GM19035 (cell line): ENCODE measurements around the gene PTPRM.

Source experiments
- ATAC-seq: cut with Tn5 transposase; IDR thresholded peaks from one replicate; pipeline ENCODE4 v1.9.1; 2021; ENCODE audit not compliant: unreplicated experiment

Gene PTPRM

DNA sequence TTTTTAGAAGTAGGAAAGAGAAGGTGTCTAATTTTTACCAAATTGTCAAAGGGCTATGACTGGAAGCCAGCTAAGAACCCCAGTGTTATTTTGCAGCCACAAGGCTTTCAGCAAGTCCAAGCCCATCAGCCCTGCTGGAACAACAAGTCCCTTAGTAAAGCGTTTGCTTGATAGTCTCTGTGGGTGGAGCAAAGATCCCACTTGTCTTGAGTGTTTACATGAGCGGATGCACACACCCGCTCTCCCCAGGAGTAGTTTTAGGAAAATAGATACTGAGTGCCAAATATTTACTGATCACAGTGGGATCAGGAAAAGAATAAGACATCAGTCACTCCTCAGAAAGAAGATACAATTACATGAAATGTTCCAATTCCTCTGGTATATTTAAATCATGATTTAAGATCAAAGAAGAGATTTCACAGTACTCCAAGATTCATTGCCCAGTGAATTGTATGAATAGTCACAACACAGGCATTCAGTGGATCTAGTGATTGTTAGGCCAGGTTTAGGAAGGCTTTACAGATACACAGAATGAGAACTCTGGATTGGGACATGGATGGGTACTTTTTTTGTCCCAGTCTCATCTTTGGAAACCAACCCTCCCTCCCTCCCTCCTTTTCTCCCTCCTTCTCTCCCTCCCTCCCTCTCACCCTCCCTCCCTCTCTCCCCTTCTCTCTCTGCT is 514.9 kb downstream of the PTPRM start:
- ATAC-seq, result no peak

DNA sequence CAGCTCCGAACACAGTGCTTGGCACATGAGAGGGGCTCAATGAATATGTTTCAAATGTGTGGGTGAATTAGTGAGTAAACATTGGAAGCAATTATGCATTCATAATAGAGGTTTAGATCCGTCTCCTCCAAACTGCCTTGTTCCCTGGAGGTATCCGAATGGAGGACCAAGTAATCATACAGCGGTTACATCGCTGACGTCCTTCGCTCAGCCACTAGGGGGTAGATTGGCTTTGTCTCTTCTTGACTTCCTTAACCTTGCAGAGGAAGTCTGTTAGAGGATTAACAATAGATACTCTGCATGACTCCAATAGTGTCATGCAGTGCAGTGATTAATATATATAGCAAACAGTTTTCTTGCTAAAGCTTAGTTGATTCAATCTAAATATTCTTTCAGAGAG is 517.0 kb downstream of the PTPRM start:
- ATAC-seq, result no peak

DNA sequence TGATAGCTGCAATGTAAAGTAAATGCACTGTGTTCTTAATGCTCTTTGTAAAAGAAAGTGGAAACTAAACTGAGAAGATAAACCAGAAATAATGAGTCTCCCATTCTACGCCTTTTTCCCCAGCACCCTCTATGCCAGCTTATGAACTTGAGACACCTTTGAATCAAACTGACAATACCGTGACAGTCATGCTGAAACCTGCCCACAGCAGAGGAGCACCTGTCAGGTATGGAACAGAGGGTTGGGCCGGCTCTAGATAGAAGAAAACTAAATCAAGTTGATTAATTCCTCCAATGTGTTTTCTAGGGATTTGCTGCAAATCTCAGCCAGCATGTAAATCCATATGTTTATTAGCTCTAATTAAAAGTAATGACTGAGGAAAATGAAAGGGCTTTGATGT is 521.5 kb downstream of the PTPRM start:
- ATAC-seq, result no peak

DNA sequence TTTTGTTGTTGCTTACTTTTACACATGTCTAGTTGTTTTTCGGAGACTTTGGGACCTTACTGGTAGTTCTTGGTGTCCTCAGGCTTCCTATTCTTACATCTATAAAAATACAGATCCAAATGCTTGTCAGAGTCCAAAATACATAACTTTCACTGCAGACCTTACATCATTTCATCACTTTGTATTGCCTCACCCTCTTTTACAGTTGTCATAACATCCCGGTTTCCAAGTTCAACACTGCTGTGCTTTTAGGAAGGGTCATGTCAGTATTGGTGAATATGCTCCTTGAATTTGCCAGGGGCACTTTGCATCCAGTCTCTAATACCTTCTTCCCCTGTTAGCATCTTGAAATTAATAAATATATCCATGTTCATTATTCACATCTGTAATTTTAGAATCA is 523.9 kb downstream of the PTPRM start:
- no peak for ATAC-seq

DNA sequence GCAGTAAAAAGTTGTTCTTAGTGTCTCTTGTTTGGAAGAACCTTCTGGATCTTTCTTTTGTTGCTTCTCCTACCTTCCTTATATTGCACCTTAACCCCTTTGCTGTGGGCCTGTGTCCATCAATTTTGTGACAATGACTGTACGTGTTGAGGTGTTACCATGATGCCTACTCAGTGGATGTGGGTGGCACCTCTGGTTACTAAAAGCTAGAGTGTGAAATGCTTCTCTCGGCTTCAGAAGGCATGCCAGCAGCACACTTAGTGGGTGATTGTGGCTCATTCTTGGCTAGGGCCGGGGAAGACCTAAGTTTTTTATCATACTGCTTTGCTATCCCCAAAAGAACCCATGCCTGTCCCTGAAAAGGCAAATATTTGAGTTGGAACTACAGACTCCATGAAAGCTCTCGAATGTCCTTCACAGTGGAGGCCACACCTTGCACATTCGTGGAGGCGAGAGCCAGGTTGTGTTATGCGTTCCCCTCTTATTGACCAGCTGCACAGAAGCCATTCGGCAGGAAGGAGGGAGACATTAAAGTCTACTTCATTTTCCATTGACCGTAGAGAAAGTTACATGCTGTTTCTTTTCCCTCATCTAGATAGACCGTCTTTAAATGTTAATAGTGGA is 528.9 kb downstream of the PTPRM start:
- no peak for ATAC-seq

DNA sequence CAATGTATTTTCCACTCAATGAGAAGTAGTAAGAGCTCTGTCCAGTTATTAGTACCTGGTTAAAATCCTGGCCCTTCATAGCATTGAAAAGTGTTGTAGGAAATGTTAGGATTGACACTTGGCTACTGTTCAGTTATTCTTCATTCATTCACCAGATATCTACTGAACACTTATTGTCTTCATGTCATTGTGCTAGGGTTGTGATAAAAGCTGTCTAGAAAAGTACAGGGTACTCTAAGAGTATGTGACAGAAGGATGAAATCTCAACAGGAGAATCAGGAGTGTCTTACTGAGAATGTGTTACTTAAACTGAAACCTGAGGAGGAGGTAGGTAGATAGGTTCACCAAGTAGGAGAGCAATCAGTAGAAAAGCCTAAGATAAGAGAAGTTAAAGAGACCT is 530.3 kb downstream of the PTPRM start:
- no peak for ATAC-seq

DNA sequence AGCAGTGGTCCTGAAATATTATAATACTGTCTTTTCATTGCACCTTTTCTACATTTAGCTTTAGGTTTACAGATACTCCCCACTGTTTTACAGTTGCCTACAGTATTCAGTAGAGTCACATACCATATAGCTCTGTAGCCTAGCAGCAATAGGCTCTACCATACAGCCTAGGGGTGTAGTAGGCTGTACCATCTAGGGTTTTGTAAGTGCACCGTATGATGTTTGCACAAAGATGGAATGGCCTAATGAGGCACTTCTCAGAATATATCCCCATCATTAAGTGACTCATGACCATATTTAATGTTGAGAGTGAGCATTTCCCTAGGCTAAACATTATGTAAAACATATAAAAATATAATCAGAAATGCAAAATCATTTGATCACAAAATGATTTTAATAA is 530.8 kb downstream of the PTPRM start:
- ATAC-seq, result no peak

DNA sequence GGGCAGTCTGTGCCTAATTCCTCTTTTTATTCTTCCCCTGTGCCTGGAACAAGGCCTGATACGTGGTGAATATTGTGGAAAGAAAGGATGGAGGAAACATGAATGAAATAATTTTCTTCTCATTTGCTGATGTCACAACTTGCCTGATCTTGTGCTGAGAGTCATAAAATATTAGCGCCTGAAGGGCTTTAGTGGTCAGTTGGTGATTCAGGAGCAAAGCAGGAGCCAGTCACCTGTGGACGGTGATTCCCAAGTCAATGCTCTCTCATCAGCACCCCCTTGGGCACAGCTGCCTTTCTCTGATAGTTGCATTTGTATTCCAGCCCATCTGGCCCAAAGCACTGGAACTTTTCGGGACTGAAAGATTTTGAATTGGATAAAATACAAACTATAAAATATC is 539.5 kb downstream of the PTPRM start:
- no peak for ATAC-seq

DNA sequence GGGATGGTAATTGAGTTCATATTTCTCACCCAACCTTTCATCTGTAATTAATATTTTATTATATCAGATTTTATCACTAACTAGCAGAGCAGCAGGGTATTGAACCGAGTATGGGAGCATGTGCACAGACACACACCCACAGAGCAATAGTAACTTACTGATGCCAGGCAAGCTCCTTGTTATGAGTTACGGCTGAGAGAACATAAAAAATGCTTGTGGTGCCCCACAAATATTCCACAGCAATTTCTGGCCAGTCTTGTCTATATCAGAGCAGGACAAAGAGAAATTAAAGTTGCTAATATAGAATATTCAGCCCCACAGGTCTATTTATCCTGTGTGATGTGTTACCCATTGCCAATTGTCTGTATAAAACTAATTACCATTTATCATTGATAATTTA is 540.3 kb downstream of the PTPRM start:
- no peak for ATAC-seq

DNA sequence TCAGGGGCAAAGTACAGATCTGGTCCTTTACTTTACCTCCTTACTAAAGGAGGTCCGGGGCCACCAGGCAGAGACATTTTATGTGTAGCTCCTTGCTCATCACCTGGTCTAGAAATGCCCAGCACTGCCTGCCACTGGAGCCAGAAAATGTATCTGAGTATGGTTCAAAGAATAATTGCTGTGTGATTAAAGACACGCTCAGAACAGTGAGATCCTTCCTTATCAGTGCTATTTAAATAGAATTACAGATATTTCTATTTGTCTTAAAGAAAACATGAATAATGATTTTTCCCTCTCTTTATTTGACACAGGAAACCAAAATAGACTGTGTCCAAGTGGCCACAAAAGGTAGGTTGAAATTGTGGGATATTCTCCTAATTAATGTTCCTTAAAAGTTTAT is 547.4 kb downstream of the PTPRM start:
- no peak for ATAC-seq

DNA sequence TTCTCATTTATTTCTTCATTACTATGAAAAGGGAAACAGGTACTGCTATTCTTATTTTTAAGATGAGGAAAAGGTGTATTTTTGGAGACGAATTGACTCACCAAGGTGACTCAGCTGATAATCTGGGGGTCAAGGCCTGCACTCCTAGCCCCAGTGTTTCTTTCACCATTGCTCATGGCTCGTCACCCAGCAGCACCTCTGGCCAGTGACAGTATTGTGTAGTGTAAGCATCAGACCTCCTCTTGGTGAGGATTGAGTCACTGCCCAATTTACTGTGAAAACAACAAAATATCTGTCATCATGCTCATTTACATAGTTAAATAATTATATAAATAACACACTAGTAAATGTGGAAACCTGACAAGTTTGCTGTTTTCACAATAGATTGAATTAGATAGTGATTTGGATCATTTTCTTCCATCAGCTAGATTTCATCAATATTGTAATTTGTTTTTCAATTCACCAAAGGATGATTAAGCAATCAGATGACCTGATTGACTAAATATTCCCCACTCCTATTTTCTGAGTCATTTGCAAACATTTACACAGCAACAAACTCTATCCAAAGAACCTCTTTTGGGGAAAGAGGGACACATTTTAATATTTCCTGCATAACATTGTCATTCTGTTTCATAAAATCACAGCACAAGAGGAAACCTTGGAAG is 549.4 kb downstream of the PTPRM start:
- no peak for ATAC-seq

DNA sequence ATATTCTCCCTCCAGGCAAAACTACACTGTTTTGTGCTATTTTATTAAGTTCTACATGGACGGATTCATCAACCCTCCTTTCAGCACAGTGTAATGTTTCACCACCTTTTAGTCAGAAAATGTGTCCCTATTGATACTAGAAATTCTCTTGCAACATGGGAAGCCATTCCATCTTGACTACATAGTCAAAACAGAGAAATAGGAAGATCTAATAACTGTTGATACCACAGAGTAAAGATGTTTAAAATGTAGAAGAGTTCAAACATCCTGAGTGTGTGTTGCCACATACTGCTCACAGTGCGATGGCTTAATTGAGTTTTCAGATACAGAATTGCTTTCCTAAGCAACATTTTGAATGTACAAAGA is 549.9 kb downstream of the PTPRM start:
- no peak for ATAC-seq

DNA sequence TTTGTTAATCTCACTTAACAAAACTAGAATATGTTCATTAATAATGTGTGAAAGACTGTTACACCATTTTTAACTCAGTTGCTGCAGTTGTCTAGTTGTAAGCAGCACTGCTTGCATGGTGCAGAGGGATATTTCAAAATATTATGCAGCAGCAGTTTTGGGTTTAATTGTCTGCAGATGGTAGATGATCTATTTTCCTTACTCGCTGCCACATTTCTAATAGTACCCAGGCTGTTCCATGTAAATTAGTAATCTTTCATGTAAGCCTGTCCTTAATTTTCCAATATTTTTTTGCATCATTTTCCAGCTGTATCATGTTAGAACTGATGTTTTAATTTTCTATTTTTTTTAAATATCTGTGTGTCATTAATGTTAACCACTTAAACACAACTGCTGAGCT is 554.0 kb downstream of the PTPRM start:
- ATAC-seq, result no peak

DNA sequence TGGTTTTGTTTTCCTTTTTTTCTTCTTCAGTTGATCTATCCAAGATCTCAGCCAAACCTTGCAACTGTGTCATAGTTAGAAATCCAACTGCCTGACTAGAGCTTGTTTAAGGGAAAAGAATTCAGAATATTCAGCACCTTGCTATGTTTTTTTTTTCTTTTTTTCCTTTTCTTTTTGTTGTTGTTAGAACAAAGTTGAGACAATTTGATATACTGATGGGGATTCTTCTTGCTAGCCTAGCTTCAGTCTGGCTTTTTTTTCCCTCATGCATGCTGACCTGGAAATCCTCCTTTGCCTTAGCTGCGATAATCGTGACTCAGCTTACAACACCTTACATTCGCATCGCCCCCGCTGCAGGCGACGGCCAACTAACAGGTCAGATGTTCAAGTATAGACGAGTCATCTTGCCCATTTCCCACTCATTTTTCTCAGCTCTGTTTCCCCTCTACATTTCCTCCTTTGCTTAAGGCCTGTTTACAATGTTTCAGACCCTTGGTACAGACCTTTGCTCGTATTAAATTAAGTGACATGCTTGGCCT is 554.9 kb downstream of the PTPRM start:
- ATAC-seq, result no peak

DNA sequence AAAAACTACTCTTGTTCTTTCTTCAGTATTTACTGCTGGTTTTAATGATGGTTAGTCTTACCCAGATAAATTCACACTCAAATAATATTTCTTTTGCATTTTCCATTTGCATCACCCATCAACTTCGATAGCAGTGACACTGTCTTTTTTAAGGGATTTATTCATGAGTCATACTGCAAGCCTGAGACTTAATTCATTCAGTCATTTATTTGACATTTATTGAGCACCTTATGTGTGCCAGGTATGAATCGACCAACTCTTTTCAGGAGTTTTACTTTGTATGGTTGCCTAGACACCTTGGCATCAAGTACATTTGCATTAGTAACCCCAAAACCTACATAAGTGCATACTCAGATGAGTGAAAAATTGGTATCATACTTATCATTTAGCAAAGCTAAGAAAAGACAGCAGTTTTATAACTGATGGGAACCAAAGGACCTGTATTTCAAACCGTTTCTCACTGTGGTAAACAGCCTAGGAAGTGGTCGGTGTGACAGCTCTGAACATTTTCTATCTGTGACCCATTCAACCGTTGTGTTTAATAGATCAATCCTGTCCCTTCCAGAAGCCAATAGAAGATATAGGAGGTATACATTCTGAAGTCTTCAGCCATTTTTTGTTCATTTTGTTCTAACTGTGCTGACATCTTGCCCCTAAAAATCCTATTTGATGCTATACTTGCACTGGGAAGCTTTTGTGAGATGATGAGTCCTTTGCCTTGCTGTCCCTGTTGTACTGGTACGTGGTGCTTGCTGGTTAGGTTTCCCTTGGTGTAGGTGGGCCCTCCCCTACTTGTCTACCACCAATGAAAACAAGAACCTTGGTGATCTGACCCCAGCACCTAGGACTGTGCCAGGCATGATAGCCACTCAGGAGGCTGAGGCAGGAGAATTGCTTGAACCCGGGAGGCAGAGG is 557.4 kb downstream of the PTPRM start:
- no peak for ATAC-seq

DNA sequence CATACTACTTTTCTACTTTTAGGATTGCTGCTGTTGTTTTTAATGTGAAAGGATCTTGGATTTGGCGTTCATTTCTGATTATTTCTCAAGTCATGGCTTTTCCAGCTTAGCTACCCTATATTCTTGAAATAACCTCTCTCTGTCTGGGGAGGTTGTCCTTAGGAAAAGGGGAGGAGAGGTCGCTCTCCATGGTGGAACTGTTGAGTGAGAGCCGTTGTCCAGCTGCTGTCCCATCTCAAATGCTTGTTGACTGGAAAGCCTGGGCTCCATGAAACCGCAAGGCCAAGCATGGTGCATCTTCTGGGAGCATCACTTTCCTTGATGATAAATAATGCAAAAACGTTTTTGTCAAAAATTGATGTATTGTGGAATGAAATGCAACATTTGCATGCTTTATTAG is 563.0 kb downstream of the PTPRM start:
- ATAC-seq, result no peak

DNA sequence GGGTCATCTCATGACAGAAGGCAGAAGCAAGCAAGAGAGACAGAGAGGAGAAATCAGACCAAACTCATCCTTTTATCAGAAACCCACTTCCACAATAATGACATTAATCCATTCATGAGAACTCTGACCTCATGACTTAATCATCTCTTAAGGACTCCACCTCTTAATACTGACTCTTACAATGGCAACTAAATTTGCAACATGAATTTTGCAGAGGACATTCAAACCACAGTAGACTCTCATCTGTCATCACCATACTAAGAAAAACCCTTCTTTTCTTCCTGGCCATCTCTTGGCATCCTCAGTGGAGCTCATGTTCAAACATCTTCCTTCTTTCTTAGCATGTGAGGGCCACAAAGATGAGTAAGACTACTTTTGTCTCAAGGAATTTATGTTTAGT is 565.9 kb downstream of the PTPRM start:
- no peak for ATAC-seq

DNA sequence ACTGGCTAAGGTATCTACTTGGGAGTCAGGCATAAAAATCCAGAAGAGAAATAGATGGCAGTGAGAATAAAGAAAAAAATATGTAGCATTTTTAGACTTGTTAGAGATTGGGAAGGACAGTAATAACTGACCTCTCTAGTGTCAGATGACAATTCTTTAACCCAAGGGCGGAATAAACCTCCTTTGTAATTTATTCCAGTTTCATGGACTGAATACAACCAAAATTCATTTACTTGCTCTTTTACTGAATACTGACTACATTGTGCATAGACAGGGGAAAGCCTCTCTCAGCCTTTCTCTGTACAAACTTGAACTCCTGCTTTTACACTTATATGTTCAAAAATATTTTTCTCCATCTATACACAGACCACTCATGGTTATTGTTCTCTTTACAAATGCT is 566.8 kb downstream of the PTPRM start:
- no peak for ATAC-seq

DNA sequence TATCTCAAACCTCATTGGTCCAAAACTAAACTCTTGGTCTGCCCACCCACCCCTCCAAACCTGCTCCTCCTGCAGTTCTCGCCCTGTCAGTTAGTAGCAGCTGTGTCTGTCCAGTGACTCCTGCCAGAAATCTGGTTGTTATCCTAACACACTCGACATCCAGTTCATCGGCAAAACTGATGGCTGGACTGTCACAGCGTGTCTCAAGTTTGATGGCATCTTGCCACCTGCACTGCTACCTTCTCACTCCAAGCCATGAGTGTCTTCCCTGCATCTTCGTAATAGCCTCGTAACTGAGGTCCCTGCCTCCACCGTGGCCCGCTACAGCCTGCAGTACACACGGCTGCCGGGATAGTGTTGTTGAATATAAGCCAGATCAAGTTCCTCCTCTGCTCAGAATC is 572.0 kb downstream of the PTPRM start:
- ATAC-seq, result no peak

DNA sequence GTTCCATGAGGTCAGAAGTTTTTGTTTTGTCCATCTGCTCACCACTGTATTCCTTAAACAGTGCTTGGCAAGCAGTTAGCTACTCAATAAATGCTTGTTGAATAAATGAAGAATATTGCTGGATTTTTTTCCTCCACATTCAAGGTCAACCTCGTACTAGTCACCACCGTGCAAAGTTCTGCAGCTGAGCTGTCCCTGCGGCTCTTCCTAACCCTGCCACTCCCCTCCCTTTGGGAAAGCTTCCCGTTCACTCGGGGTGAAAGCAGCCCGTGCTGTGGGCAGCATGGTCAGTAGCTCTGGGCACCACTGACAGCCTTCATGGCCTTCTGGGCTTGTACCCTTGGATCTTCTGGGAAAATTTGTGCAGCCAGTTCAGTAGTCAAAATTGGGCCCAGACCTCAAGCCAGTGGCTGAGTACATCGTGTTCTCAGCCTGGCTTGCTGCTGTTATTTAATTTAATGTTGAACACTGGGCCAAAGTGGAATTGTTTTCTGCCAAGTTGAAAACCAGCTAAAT is 572.8 kb downstream of the PTPRM start:
- no peak for ATAC-seq

DNA sequence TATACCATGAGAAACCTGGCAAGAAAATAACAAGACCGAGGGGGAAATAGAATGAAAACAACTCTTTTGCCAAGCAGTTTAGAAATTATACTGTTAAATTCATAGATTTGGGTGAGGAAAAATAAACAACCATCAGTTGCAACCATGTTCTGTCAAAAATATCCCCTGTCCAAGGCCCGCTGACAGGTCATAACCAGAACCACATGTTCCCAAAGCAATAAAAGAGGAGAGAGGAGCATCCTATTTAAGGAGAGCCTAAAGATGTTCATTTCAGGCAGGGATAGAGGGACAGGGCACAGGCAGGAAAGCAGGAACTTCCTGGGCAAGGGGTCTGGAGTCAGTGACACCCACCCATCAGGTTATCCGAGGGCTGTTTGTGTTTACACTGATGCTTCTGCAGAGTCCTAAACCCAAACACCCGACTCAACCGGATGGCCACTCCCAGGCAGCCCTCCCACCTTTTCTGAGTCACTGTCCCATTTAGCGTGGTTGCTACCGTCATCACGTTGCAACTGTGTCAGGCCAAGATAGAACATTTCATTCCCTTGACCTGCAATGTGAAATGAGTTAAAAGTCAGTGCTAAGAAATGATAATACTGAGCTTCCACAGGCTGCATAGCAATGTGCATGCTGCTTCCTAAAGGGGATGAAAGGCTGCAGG is 573.9 kb downstream of the PTPRM start:
- no peak for ATAC-seq
